Measurements from ENCODE around the gene RSBN1L.

GRCh38 chr7:77727527-77727926, 31.3 kb downstream of the RSBN1L start:
- no peak for TF ChIP-seq POLR2AphosphoS5 (IDR thresholded peaks at IDR 0.05; ENCODE audit: borderline replicate concordance, low read depth, low read length)
- TF ChIP-seq EZH2 (IDR thresholded peaks at IDR 0.05), result no peak
- TF ChIP-seq FOXP2 (optimal IDR thresholded peaks at IDR 0.05; ENCODE audit: control extremely low read depth, extremely low read length, insufficient read depth), result no peak

Data from SK-N-MC (cell line).